Activated naive CD4-positive, alpha-beta T cell treated with anti-CD3 and anti-CD28 coated beads, Interleukin-2, amount 10 ng/mL, durations not matched to agents 7 days and 5 days (primary cell): Measurements from ENCODE around the gene ARHGEF39.

Experiments used
- CTCF ChIA-PET: fragments of 350-600 bp; sonication (Branson Sonifier 250); formaldehyde crosslinking; loops from one replicate; lab custom pipeline; 2021; ENCODE audit warnings: antibody characterized with exemption; lab: Charles Lee
- DNase-seq: peaks from one replicate; pipeline ENCODE4 v3.0.0-alpha.2; 2020
- H3K27ac Mint-ChIP-seq: one replicate; pipeline ENCODE4 v1.8.0; 2021; ENCODE audit warnings: mild to moderate bottlenecking, moderate library complexity, mixed read lengths
- H3K27me3 Mint-ChIP-seq: one replicate; pipeline ENCODE4 v1.8.0; 2021; ENCODE audit warnings: mild to moderate bottlenecking, mixed read lengths
- H3K36me3 Mint-ChIP-seq: one replicate; pipeline ENCODE4 v1.8.0; 2021; ENCODE audit warnings: mixed read lengths
- H3K4me1 Mint-ChIP-seq: one replicate; pipeline ENCODE4 v1.8.0; 2021; ENCODE audit warnings: mixed read lengths
- H3K4me3 Mint-ChIP-seq: one replicate; pipeline ENCODE4 v1.8.0; 2021; ENCODE audit warnings: mild to moderate bottlenecking, moderate library complexity, mixed read lengths
- H3K9me3 Mint-ChIP-seq: one replicate; pipeline ENCODE4 v1.8.0; 2021; ENCODE audit warnings: mixed read lengths

The ARHGEF39 gene

GRCh38 chr9:35679766-35680330 lies 14.9 kb upstream of the ARHGEF39 start:
- Mint-ChIP-seq H3K27ac (no peak overlapping the region), H3K4me3 (no peak overlapping the region), H3K36me3 (no peaks in the 10 kb centered on the region), H3K4me1 (peaks cover 9% of the 10 kb centered on the region), H3K9me3 (no peaks in the 10 kb centered on the region), H3K27me3 (peaks cover 74% of the 10 kb centered on the region)
- CTCF ChIA-PET, result interaction anchor here (0.7 to 1.7 kb wide), 2 partner anchors 17 to 107 kb away, joined by 3 to 5 read pairs; no protein-coding TSS in a partner anchor
- DNase-seq, result no peak

GRCh38 chr9:35679091-35679490 lies 14.1 kb upstream of the ARHGEF39 start:
- DNase-seq, result no peak
- CTCF ChIA-PET, result interaction anchor here (1.7 kb wide), 1 partner anchor 17 kb away, joined by 5 read pairs; no protein-coding TSS in a partner anchor
- Mint-ChIP-seq H3K27me3 (peaks cover 82% of the 10 kb centered on the region), H3K36me3 (no peaks in the 10 kb centered on the region), H3K4me1 (peaks cover 14% of the 10 kb centered on the region), H3K4me3 (no peak overlapping the region), H3K27ac (no peak overlapping the region), H3K9me3 (no peaks in the 10 kb centered on the region)

- no peaks in the 10 kb centered on the region for H3K36me3 Mint-ChIP-seq
- peak; percentile 47 for DNase-seq
- H3K27me3 Mint-ChIP-seq, result peaks cover 81% of the 10 kb centered on the region
- H3K4me1 Mint-ChIP-seq, result peaks cover 14% of the 10 kb centered on the region
- H3K27ac Mint-ChIP-seq, result no peak overlapping the region
- H3K4me3 Mint-ChIP-seq, result no peak overlapping the region
- no peaks in the 10 kb centered on the region for H3K9me3 Mint-ChIP-seq
- CTCF ChIA-PET, result interaction anchor here (0.7 to 3.6 kb wide), 3 partner anchors 8 to 20 kb away, joined by 3 to 19 read pairs (median 3); partner anchors contain the start of gene ARHGEF39
Measured at GRCh38 chr9:35675732-35676392, 10.9 kb upstream of the ARHGEF39 start.

- CTCF ChIA-PET, result interaction anchor here (1.3 to 3.6 kb wide), 2 partner anchors 8 to 21 kb away, joined by 3 to 19 read pairs; no protein-coding TSS in a partner anchor
- Mint-ChIP-seq H3K9me3 (no peaks in the 10 kb centered on the region), H3K36me3 (no peaks in the 10 kb centered on the region), H3K27ac (no peak overlapping the region), H3K4me1 (peaks cover 14% of the 10 kb centered on the region), H3K27me3 (peaks cover 75% of the 10 kb centered on the region), H3K4me3 (no peak overlapping the region)
- DNase-seq, result no peak
Measured at GRCh38 chr9:35675204-35675603, 10.2 kb upstream of the ARHGEF39 start.

GRCh38 chr9:35674025-35674361 lies 9.0 kb upstream of the ARHGEF39 start:
- Mint-ChIP-seq H3K9me3 (no peaks in the 10 kb centered on the region), H3K27me3 (peaks cover 65% of the 10 kb centered on the region), H3K4me1 (peaks cover 14% of the 10 kb centered on the region), H3K27ac (no peak overlapping the region), H3K4me3 (no peak overlapping the region), H3K36me3 (no peaks in the 10 kb centered on the region)
- no peak for DNase-seq
- CTCF ChIA-PET, result interaction anchor here (1.8 kb wide), 1 partner anchor 18 kb away, joined by 6 read pairs; no protein-coding TSS in a partner anchor

- Mint-ChIP-seq H3K27ac (no peak within 1 kb of the TSS), H3K27me3 (peaks cover 59% of the 10 kb centered on the region), H3K9me3 (no peaks in the 10 kb centered on the region), H3K4me1 (peaks cover 14% of the 10 kb centered on the region), H3K4me3 (no peak within 1 kb of the TSS), H3K36me3 (no peaks in the 10 kb centered on the region)
- no peak for DNase-seq
- CTCF ChIA-PET, result interaction anchor here (1.8 to 2.5 kb wide), 2 partner anchors 18 to 23 kb away, joined by 6 to 9 read pairs; no protein-coding TSS in a partner anchor
Measured at GRCh38 chr9:35673132-35674024, 8.4 kb upstream of the ARHGEF39 start, which contains the start of gene CA9. Gene CA9 (plus strand): TSS chr9:35673928. CDS start chr9:35673960, 32 bp downstream.

GRCh38 chr9:35669331-35670145 lies 4.5 kb upstream of the ARHGEF39 start:
- peaks cover 21% of the 10 kb centered on the region for H3K27me3 Mint-ChIP-seq
- no peak overlapping the region for H3K4me3 Mint-ChIP-seq
- H3K27ac Mint-ChIP-seq, result no peak overlapping the region
- peaks cover 21% of the 10 kb centered on the region for H3K4me1 Mint-ChIP-seq
- DNase-seq, result no peak
- CTCF ChIA-PET, result interaction anchor here (1.3 to 1.6 kb wide), 3 partner anchors 11 to 27 kb away, joined by 4 to 9 read pairs (median 9); partner anchors contain the start of genes CCDC107 and RMRP
- no peaks in the 10 kb centered on the region for H3K36me3 Mint-ChIP-seq
- H3K9me3 Mint-ChIP-seq, result peaks cover 2% of the 10 kb centered on the region

GRCh38 chr9:35667939-35668338 lies 2.9 kb upstream of the ARHGEF39 start:
- Mint-ChIP-seq H3K4me3 (no peak overlapping the region), H3K36me3 (no peaks in the 10 kb centered on the region), H3K27ac (no peak overlapping the region), H3K27me3 (peaks cover 7% of the 10 kb centered on the region), H3K4me1 (peaks cover 34% of the 10 kb centered on the region), H3K9me3 (peaks cover 2% of the 10 kb centered on the region)
- CTCF ChIA-PET, result interaction anchor here (1.1 kb wide), 1 partner anchor 10 kb away, joined by 3 read pairs; the partner anchor contains the start of genes CCDC107 and RMRP
- DNase-seq, result no peak

GRCh38 chr9:35666549-35666948 lies 1.6 kb upstream of the ARHGEF39 start:
- peaks cover 12% of the 10 kb centered on the region for H3K36me3 Mint-ChIP-seq
- CTCF ChIA-PET, result interaction anchor here (1.1 to 13.6 kb wide), 5 partner anchors 9 to 56 kb away, joined by 3 to 96 read pairs (median 27); partner anchors contain the start of genes CCDC107 and RMRP
- peak overlapping the region; percentile 87 for H3K4me3 Mint-ChIP-seq
- peaks cover 2% of the 10 kb centered on the region for H3K9me3 Mint-ChIP-seq
- H3K27me3 Mint-ChIP-seq, result no peaks in the 10 kb centered on the region
- peak overlapping the region; percentile 12 for H3K27ac Mint-ChIP-seq
- H3K4me1 Mint-ChIP-seq, result peaks cover 48% of the 10 kb centered on the region
- DNase-seq, result no peak

- Mint-ChIP-seq H3K4me1 (peaks cover 52% of the 10 kb centered on the region), H3K27ac (peak overlapping the region; percentile 12), H3K9me3 (peaks cover 2% of the 10 kb centered on the region), H3K27me3 (no peaks in the 10 kb centered on the region), H3K36me3 (peaks cover 15% of the 10 kb centered on the region), H3K4me3 (peak overlapping the region; percentile 87)
- CTCF ChIA-PET, result interaction anchor here (1.3 to 13.6 kb wide), 4 partner anchors 16 to 55 kb away, joined by 3 to 96 read pairs (median 34); no protein-coding TSS in a partner anchor
- DNase-seq, result no peak
Measured at GRCh38 chr9:35666045-35666444, 1.1 kb upstream of the ARHGEF39 start.

GRCh38 chr9:35665471-35665818 lies 450 bp upstream of the ARHGEF39 start:
- Mint-ChIP-seq H3K27ac (peak overlapping the region; percentile 84), H3K36me3 (peaks cover 21% of the 10 kb centered on the region), H3K4me1 (peaks cover 58% of the 10 kb centered on the region), H3K9me3 (peaks cover 2% of the 10 kb centered on the region), H3K27me3 (no peaks in the 10 kb centered on the region), H3K4me3 (peak overlapping the region; percentile 87)
- DNase-seq, result no peak
- CTCF ChIA-PET, result interaction anchor here (0.9 to 13.6 kb wide), 9 partner anchors 13 to 217 kb away, joined by 3 to 96 read pairs (median 7); partner anchors contain the start of gene TLN1

GRCh38 chr9:35662437-35662836 lies 2.6 kb downstream of the ARHGEF39 start:
- H3K27me3 Mint-ChIP-seq, result peaks cover 10% of the 10 kb centered on the region
- CTCF ChIA-PET, result interaction anchor here (1.1 to 13.6 kb wide), 6 partner anchors 15 to 220 kb away, joined by 3 to 96 read pairs (median 27); partner anchors contain the start of gene SIT1
- peaks cover 82% of the 10 kb centered on the region for H3K4me1 Mint-ChIP-seq
- no peak for DNase-seq
- peak overlapping the region; percentile 56 for H3K4me3 Mint-ChIP-seq
- peaks cover 39% of the 10 kb centered on the region for H3K36me3 Mint-ChIP-seq
- H3K9me3 Mint-ChIP-seq, result peaks cover under 1% of the 10 kb centered on the region
- peak overlapping the region; percentile 86 for H3K27ac Mint-ChIP-seq
